ENCODE measurements around the gene GPR83. TPM values are rescaled to one million over a fixed set of nuclear protein-coding genes. Genes with fewer than 3 reads are reported as not detected.

Gene GPR83
- total and polyA plus RNA-seq, 2 of the 4 experiments (the other 2 are of a cell fraction): under 0.01 to 0.07 TPM

- ChIA-PET POLR2A (ENCODE audit: unreplicated experiment) (no interaction called here), CTCF (no interaction called here)
- Histone ChIP-seq H3K79me1 (ENCODE audit: low read depth in 1 of 2, low read length in 2 of 2) (no peaks in the 10 kb centered on the region), H3K18ac (ENCODE audit: low read depth, low read length) (no peak overlapping the region), H4K20me1 (ENCODE audit: insufficient read depth, low read length) (no peaks in the 10 kb centered on the region), H2AFZ (replicated peaks; ENCODE audit: low read length, poor library complexity) (no peak overlapping the region), H4K91ac (ENCODE audit: insufficient read depth, low read depth, low read length) (no peak overlapping the region), H3K9me1 (ENCODE audit: insufficient read depth, low read length) (no peaks in the 10 kb centered on the region), H2BK5ac (ENCODE audit: low read depth, low read length, poor library complexity, severe bottlenecking) (no peak overlapping the region), H3K27ac (ENCODE audit: insufficient read depth, low read length) (no peak overlapping the region), H3K4ac (ENCODE audit: low read depth, low read length) (no peak overlapping the region), H4K8ac (ENCODE audit: low read depth in 2 of 2, low read length in 2 of 2) (no peak overlapping the region), H3K27me3 (ENCODE audit: control insufficient read depth, insufficient read depth, low read length) (no peaks in the 10 kb centered on the region), H2BK120ac (ENCODE audit: low read depth, low read length) (no peak overlapping the region), H2BK20ac (ENCODE audit: low read depth, low read length) (no peak overlapping the region), H3K23ac (ENCODE audit: low read depth, low read length) (no peak overlapping the region), H3K9me3 (ENCODE audit: control insufficient read depth, insufficient read depth, low read length) (no peaks in the 10 kb centered on the region), H3K14ac (replicated peaks; ENCODE audit: low read depth, low read length) (no peak overlapping the region), H3K56ac (ENCODE audit: extremely low read depth, insufficient read depth, low read length) (no peak overlapping the region), H3K36me3 (ENCODE audit: control insufficient read depth, insufficient read depth, low read length) (no peaks in the 10 kb centered on the region), H3K4me1 (ENCODE audit: control insufficient read depth, insufficient read depth, low read length) (no peaks in the 10 kb centered on the region), H3K9ac (ENCODE audit: low read depth, low read length) (no peak overlapping the region), H2BK15ac (ENCODE audit: low read depth, low read length) (no peak overlapping the region), H2AK5ac (ENCODE audit: low read depth, low read length) (no peak overlapping the region), H3K4me2 (ENCODE audit: low read depth, low read length) (no peak overlapping the region), H3K4me3 (ENCODE audit: insufficient read depth, low read depth, low read length) (no peak overlapping the region), H4K5ac (ENCODE audit: low read depth, low read length) (no peak overlapping the region), H2AK9ac (replicated peaks; ENCODE audit: low read depth, low read length, poor library complexity) (no peak overlapping the region)
- no peak for DNase-seq
- dilution Hi-C loops (cut with HindIII; ENCODE audit: low sequenced_read_pairs, unreplicated experiment): no loop called here
- TF ChIP-seq, protein P1, sequence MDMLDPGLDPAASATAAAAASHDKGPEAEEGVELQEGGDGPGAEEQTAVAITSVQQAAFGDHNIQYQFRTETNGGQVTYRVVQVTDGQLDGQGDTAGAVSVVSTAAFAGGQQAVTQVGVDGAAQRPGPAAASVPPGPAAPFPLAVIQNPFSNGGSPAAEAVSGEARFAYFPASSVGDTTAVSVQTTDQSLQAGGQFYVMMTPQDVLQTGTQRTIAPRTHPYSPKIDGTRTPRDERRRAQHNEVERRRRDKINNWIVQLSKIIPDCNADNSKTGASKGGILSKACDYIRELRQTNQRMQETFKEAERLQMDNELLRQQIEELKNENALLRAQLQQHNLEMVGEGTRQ (IDR thresholded peaks at IDR 0.05; ENCODE audit: low read depth, low read length): no peak
- TF ChIP-seq CEBPB (IDR thresholded peaks at IDR 0.05; ENCODE audit: low read depth, low read length): no peak
- TF ChIP-seq MAZ (IDR thresholded peaks at IDR 0.05; ENCODE audit: borderline replicate concordance, low read depth, low read length): no peak
- TF ChIP-seq RCOR1 (IDR thresholded peaks at IDR 0.05; ENCODE audit: insufficient replicate concordance, low read length): no peak
- TF ChIP-seq CTCF (conservative IDR thresholded peaks at IDR 0.05; ENCODE audit: low read depth, low read length): no peak
- TF ChIP-seq RFX5 (IDR thresholded peaks at IDR 0.05; ENCODE audit: low read depth, low read length): no peak
- TF ChIP-seq MXI1 (IDR thresholded peaks at IDR 0.05; ENCODE audit: borderline replicate concordance, low read depth, low read length): no peak
- no peak for TF ChIP-seq NFE2L2 (IDR thresholded peaks at IDR 0.05; ENCODE audit: low read depth, low read length)
- no peak for TF ChIP-seq MAFK (IDR thresholded peaks at IDR 0.05; ENCODE audit: low read depth, low read length)
- no peak for TF ChIP-seq SMC3 (IDR thresholded peaks at IDR 0.05; ENCODE audit: low read depth, low read length)
- TF ChIP-seq FOS (IDR thresholded peaks at IDR 0.05; ENCODE audit: low read depth, low read length): no peak
- TF ChIP-seq, protein P2, sequence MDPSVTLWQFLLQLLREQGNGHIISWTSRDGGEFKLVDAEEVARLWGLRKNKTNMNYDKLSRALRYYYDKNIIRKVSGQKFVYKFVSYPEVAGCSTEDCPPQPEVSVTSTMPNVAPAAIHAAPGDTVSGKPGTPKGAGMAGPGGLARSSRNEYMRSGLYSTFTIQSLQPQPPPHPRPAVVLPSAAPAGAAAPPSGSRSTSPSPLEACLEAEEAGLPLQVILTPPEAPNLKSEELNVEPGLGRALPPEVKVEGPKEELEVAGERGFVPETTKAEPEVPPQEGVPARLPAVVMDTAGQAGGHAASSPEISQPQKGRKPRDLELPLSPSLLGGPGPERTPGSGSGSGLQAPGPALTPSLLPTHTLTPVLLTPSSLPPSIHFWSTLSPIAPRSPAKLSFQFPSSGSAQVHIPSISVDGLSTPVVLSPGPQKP (IDR thresholded peaks at IDR 0.05; ENCODE audit: borderline replicate concordance, low read depth, low read length): no peak
- no peak for TF ChIP-seq CHD1 (IDR thresholded peaks at IDR 0.05; ENCODE audit: low read depth, low read length)
- no peak for TF ChIP-seq BHLHE40 (IDR thresholded peaks at IDR 0.05; ENCODE audit: low read depth, low read length)
- no peak for TF ChIP-seq POLR2A (IDR thresholded peaks at IDR 0.05; ENCODE audit: low read depth, low read length)
- TF ChIP-seq RAD21 (IDR thresholded peaks at IDR 0.05; ENCODE audit: low read length): no peak
- intact Hi-C loops (cut with micrococcal nuclease): no loop called here
- no TSS peak for BruUV-seq (replicated peaks)
- in situ Hi-C loops (cut with MboI; ENCODE audit: low sequenced_read_pairs): no loop called here
- no peak for ATAC-seq (ENCODE audit: low read depth)
- no CpG with 5 or more reads among the region's 3 CpGs for WGBS, 2 experiments (ENCODE audit: extremely low coverage in 2 of 2, insufficient read length in 1 of 2)
These were observed 62.6 kb downstream of the GPR83 start for GRCh38 chr11:94338651-94339050.

Measured in IMR-90 (cell line).